ENCODE results near the gene DUS1L. TPM values are rescaled to one million over a fixed set of nuclear protein-coding genes. Genes with fewer than 3 reads are reported as not detected.

The DUS1L gene
- total RNA-seq, 1 donor from 2014 or later = 72.4 TPM

DNA sequence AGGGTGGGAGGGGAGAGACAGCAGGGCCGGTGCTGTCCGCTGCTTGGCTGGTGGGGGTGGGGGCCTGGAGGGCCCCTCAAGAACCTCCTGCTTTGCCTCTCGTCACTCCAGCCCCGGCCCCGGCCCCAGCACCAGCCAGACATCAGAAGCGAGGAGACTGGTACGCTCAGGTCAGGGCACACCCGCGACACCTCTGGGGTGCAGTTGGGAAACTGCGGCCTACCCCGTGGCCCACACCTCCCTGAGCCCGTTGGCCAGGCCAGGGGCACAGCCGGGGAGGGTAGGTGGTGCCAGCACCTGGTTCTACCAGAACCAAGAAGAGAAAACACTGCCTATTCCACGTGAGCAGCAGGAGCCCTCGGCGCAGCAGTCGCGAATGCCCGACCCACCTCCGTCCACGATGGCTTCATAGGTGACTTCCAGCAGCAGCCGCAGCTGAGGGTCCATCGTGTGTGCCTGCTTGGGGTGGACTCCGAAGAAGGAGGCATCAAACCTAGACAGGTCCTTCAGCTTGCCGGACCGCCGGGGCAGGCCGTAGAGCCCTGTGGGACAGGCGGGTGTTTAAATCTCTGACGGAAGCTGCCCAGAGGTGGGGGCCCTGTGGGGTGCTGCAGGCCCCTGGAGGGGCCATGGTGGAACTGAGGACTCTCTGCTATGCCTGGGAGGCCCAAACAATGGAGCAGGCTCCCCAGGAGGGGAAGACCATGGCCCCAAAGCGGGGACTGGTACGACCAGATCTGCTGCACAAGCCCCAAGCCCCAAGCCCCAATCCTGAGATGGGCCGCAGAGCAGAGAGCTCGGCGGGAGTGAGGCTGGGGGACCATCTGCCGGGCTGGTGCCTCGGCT lies 29.6 kb upstream of the DUS1L start:
- Histone ChIP-seq H3K9me3 (no peaks in the 10 kb centered on the region), H3K27ac (no peak overlapping the region), H3K27me3 (no peaks in the 10 kb centered on the region), H3K4me3 (no peak overlapping the region), H3K4me1 (peaks cover 36% of the 10 kb centered on the region), H3K36me3 (peaks cover 0 to 60% of the 10 kb centered on the region in 2 donors)
- no peak for TF ChIP-seq POLR2A (IDR thresholded peaks at IDR 0.05)
- no peak for TF ChIP-seq POLR2AphosphoS5 (IDR thresholded peaks at IDR 0.05; ENCODE audit: insufficient read depth in 1 of 2, low read depth in 1 of 2)
- no peak for TF ChIP-seq CTCF (IDR thresholded peaks at IDR 0.05)
- no peak for DNase-seq (ENCODE audit: extremely low spot score in 2 of 2)
- intact Hi-C loops (cut with DNase I) = loop anchor here (5.0 kb wide), 1 partner anchor 63 kb away; the partner anchor contains the start of gene RAC3

GRCh38 chr17:82092995-82093751 lies 27.6 kb upstream of the DUS1L start:
- Histone ChIP-seq H3K36me3 (peaks cover 0 to 80% of the 10 kb centered on the region in 2 donors), H3K4me3 (no peak overlapping the region), H3K27me3 (no peaks in the 10 kb centered on the region), H3K4me1 (peaks cover 23% of the 10 kb centered on the region), H3K27ac (no peak overlapping the region), H3K9me3 (no peaks in the 10 kb centered on the region)
- no peak for DNase-seq (ENCODE audit: extremely low spot score in 2 of 2)
- intact Hi-C loops (cut with DNase I) = no loop called here
- TF ChIP-seq POLR2A (IDR thresholded peaks at IDR 0.05) (no peak), CTCF (IDR thresholded peaks at IDR 0.05) (no peak), POLR2AphosphoS5 (IDR thresholded peaks at IDR 0.05; ENCODE audit: insufficient read depth in 1 of 2, low read depth in 1 of 2) (no peak)

DNA sequence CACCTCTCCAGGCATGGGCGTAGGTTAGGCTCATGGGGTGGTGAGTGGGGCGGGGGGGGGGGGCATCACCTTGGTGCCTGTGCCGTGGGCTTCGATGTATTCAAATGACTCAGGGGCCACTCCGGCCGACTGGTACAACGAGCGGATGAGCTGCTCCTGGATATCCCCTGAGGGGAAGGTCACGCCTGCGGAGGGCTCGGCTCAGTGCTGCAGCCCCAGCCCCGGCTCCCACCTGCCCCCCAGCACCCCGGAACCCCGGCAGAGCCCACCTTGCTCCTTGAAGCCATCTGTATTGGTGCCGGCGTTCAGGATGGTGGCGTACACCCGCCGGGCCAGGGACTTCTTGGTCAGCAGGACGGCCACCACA lies 27.0 kb upstream of the DUS1L start:
- no peak overlapping the region for H3K4me3 ChIP-seq
- DNase-seq (ENCODE audit: extremely low spot score in 2 of 2) = no peak

GRCh38 chr17:82092094-82092586 lies 26.5 kb upstream of the DUS1L start:
- Histone ChIP-seq H3K27ac (no peak overlapping the region), H3K9me3 (no peaks in the 10 kb centered on the region), H3K27me3 (no peaks in the 10 kb centered on the region), H3K4me3 (no peak overlapping the region), H3K4me1 (peaks cover 20% of the 10 kb centered on the region), H3K36me3 (peaks cover 0 to 90% of the 10 kb centered on the region in 2 donors)
- TF ChIP-seq POLR2AphosphoS5 (IDR thresholded peaks at IDR 0.05; ENCODE audit: insufficient read depth in 1 of 2, low read depth in 1 of 2) = no peak
- TF ChIP-seq POLR2A (IDR thresholded peaks at IDR 0.05) = no peak
- TF ChIP-seq CTCF (IDR thresholded peaks at IDR 0.05) = no peak
- intact Hi-C loops (cut with DNase I) = no loop called here
- DNase-seq (ENCODE audit: extremely low spot score in 2 of 2) = no peak

More for the DNA sequence above, 27.0 kb upstream of the DUS1L start:
- Histone ChIP-seq H3K36me3 (peaks cover 0 to 85% of the 10 kb centered on the region in 2 donors), H3K9me3 (no peaks in the 10 kb centered on the region), H3K4me1 (peaks cover 23% of the 10 kb centered on the region), H3K27me3 (no peaks in the 10 kb centered on the region), H3K27ac (no peak overlapping the region)
- intact Hi-C loops (cut with DNase I) = no loop called here
- TF ChIP-seq POLR2A (IDR thresholded peaks at IDR 0.05) = no peak
- no peak for TF ChIP-seq CTCF (IDR thresholded peaks at IDR 0.05)
- no peak for TF ChIP-seq POLR2AphosphoS5 (IDR thresholded peaks at IDR 0.05; ENCODE audit: insufficient read depth in 1 of 2, low read depth in 1 of 2)
